HEK293 (cell line): Measurements from ENCODE around the gene SFSWAP.

Experiments
- CTCF ChIA-PET: fragments of 350-600 bp; formaldehyde crosslinking; extraction: SDS; loops from one replicate; lab custom pipeline; 2021; ENCODE audit warnings: antibody characterized with exemption; lab: Yijun Ruan, JAX
- POLR2A ChIA-PET: fragments of 300-600 bp; formaldehyde crosslinking; extraction: SDS; loops from one replicate; lab custom pipeline; 2020; ENCODE audit warnings: antibody characterized with exemption, inconsistent platforms; lab: Yijun Ruan, JAX
- H3K27ac ChIP-seq: fragments of 200-500 bp; sonication (Bioruptor generic); 2 replicates; pipeline ENCODE4 v1.5.1; 2014; ENCODE audit warnings: low read depth, low read length, control low read depth, inconsistent platforms; ENCODE audit errors: extremely low read depth
- H3K36me3 ChIP-seq, 2 experiments: fragments of 200-500 bp in 1 of 2; sonication (Bioruptor generic) in 1 of 2; 1 replicate in 1 of 2; 2 replicates in 1 of 2; pipeline ENCODE4 v1.5.1; 2014 to 2017; ENCODE audit warnings: inconsistent platforms in 2 of 2, low read length in 2 of 2; ENCODE audit not compliant: control insufficient read depth in 2 of 2, insufficient read depth in 1 of 2
- H3K4me1 ChIP-seq: fragments of 200-500 bp; sonication (Bioruptor generic); 2 replicates; pipeline ENCODE4 v1.5.1; 2014; ENCODE audit warnings: mild to moderate bottlenecking, low read length, inconsistent platforms; ENCODE audit not compliant: control insufficient read depth, insufficient read depth
- H3K4me3 ChIP-seq: 2 replicates; pipeline ENCODE4 v1.5.1; 2011; ENCODE audit warnings: low read depth, mild to moderate bottlenecking, control low read depth, low read length, moderate library complexity
- H3K9me3 ChIP-seq: fragments of 200-500 bp; sonication (Bioruptor generic); 2 replicates; pipeline ENCODE4 v1.5.1; 2014; ENCODE audit warnings: low read depth, low read length, inconsistent platforms; ENCODE audit not compliant: control insufficient read depth, insufficient read depth
- BCL11A ChIP-seq: fragments of 450-650 bp; formaldehyde crosslinking; IDR thresholded peaks from 2 replicates; pipeline ENCODE4 v1.5.1; 2016; ENCODE audit warnings: low read depth, missing biosample characterization, missing genetic modification characterization
- KLF10 ChIP-seq: fragments of 450-650 bp; IDR thresholded peaks from 2 replicates; pipeline ENCODE4 v1.5.1; 2018; ENCODE audit warnings: missing biosample characterization, mild to moderate bottlenecking, missing genetic modification characterization
- OVOL3 ChIP-seq: fragments of 450-650 bp; formaldehyde crosslinking; IDR thresholded peaks from 2 replicates; pipeline ENCODE4 v1.5.1; 2016; ENCODE audit warnings: missing biosample characterization, missing genetic modification characterization
- SP2 ChIP-seq: fragments of 450-650 bp; formaldehyde crosslinking; IDR thresholded peaks from 2 replicates; pipeline ENCODE4 v1.5.1; 2016; ENCODE audit warnings: missing biosample characterization, missing genetic modification characterization
- YY2 ChIP-seq: fragments of 450-650 bp; formaldehyde crosslinking; IDR thresholded peaks from 2 replicates; pipeline ENCODE4 v1.5.1; 2016; ENCODE audit warnings: missing biosample characterization, missing genetic modification characterization
- ZEB2 ChIP-seq: fragments of 450-650 bp; formaldehyde crosslinking; IDR thresholded peaks from 2 replicates; pipeline ENCODE4 v1.5.1; 2016; ENCODE audit warnings: missing biosample characterization, missing genetic modification characterization
- ZFP37 ChIP-seq: fragments of 450-650 bp; formaldehyde crosslinking; IDR thresholded peaks from 2 replicates; pipeline ENCODE4 v1.5.1; 2016; ENCODE audit warnings: missing biosample characterization, missing genetic modification characterization
- ZFP41 ChIP-seq: fragments of 450-650 bp; formaldehyde crosslinking; IDR thresholded peaks from 2 replicates; pipeline ENCODE4 v1.5.1; 2016; ENCODE audit warnings: missing biosample characterization, missing genetic modification characterization, borderline replicate concordance
- ZIC2 ChIP-seq: fragments of 450-650 bp; formaldehyde crosslinking; IDR thresholded peaks from 2 replicates; pipeline ENCODE4 v1.5.1; 2016; ENCODE audit warnings: missing biosample characterization, missing genetic modification characterization
- ZNF155 ChIP-seq: fragments of 450-650 bp; formaldehyde crosslinking; IDR thresholded peaks from 2 replicates; pipeline ENCODE4 v1.5.1; 2016; ENCODE audit warnings: missing biosample characterization, missing genetic modification characterization
- ZNF16 ChIP-seq: fragments of 450-650 bp; formaldehyde crosslinking; IDR thresholded peaks from 2 replicates; pipeline ENCODE4 v1.5.1; 2016; ENCODE audit warnings: low read depth, missing biosample characterization, missing genetic modification characterization
- ZNF174 ChIP-seq: fragments of 450-650 bp; formaldehyde crosslinking; IDR thresholded peaks from 2 replicates; pipeline ENCODE4 v1.5.0; 2017; ENCODE audit warnings: missing biosample characterization, mild to moderate bottlenecking, missing genetic modification characterization
- ZNF184 ChIP-seq: fragments of 450-650 bp; IDR thresholded peaks from 2 replicates; pipeline ENCODE4 v1.5.1; 2018; ENCODE audit warnings: missing biosample characterization, mild to moderate bottlenecking, missing genetic modification characterization
- ZNF19 ChIP-seq: fragments of 450-650 bp; formaldehyde crosslinking; IDR thresholded peaks from 2 replicates; pipeline ENCODE4; 2016; ENCODE audit warnings: missing biosample characterization, missing genetic modification characterization, low read depth
- ZNF239 ChIP-seq: fragments of 450-650 bp; formaldehyde crosslinking; IDR thresholded peaks from 2 replicates; pipeline ENCODE4 v1.5.1; 2016; ENCODE audit warnings: missing biosample characterization, missing genetic modification characterization
- ZNF24 ChIP-seq: fragments of 450-650 bp; formaldehyde crosslinking; IDR thresholded peaks from 2 replicates; pipeline ENCODE4 v1.5.1; 2016; ENCODE audit warnings: missing biosample characterization, missing genetic modification characterization
- ZNF248 ChIP-seq: fragments of 450-650 bp; formaldehyde crosslinking; IDR thresholded peaks from 2 replicates; pipeline ENCODE4 v1.5.1; 2017; ENCODE audit warnings: missing biosample characterization, missing genetic modification characterization
- ZNF311 ChIP-seq: fragments of 450-650 bp; formaldehyde crosslinking; IDR thresholded peaks from 2 replicates; pipeline ENCODE4 v1.5.1; 2017; ENCODE audit warnings: missing biosample characterization, missing genetic modification characterization, borderline replicate concordance
- ZNF366 ChIP-seq: fragments of 450-650 bp; formaldehyde crosslinking; conservative IDR thresholded peaks from 2 replicates; pipeline ENCODE4 v1.5.1; 2016; ENCODE audit warnings: missing biosample characterization, missing genetic modification characterization
- ZNF37A ChIP-seq: fragments of 450-650 bp; IDR thresholded peaks from 2 replicates; pipeline ENCODE4 v1.5.1; 2018; ENCODE audit warnings: missing biosample characterization, missing genetic modification characterization
- ZNF394 ChIP-seq: fragments of 450-650 bp; formaldehyde crosslinking; IDR thresholded peaks from 2 replicates; pipeline ENCODE4 v1.5.1; 2016; ENCODE audit warnings: missing biosample characterization, missing genetic modification characterization, mild to moderate bottlenecking, moderate library complexity, borderline replicate concordance
- ZNF501 ChIP-seq: fragments of 450-650 bp; formaldehyde crosslinking; IDR thresholded peaks from 2 replicates; pipeline ENCODE4 v1.5.1; 2016; ENCODE audit warnings: missing biosample characterization, missing genetic modification characterization
- ZNF510 ChIP-seq: fragments of 450-650 bp; formaldehyde crosslinking; IDR thresholded peaks from 2 replicates; pipeline ENCODE4 v1.5.1; 2018; ENCODE audit warnings: mild to moderate bottlenecking, missing genetic modification characterization, missing biosample characterization; ENCODE audit not compliant: insufficient replicate concordance
- ZNF521 ChIP-seq: fragments of 450-650 bp; formaldehyde crosslinking; IDR thresholded peaks from 2 replicates; pipeline ENCODE4 v1.5.1; 2017; ENCODE audit warnings: missing biosample characterization, mild to moderate bottlenecking, missing genetic modification characterization
- ZNF544 ChIP-seq: fragments of 450-650 bp; formaldehyde crosslinking; IDR thresholded peaks from 2 replicates; pipeline ENCODE4 v1.5.0; 2017; ENCODE audit warnings: missing biosample characterization, missing genetic modification characterization
- ZNF548 ChIP-seq: fragments of 450-650 bp; formaldehyde crosslinking; IDR thresholded peaks from 2 replicates; pipeline ENCODE4 v1.5.1; 2016; ENCODE audit warnings: missing biosample characterization, missing genetic modification characterization
- ZNF549 ChIP-seq: fragments of 450-650 bp; IDR thresholded peaks from 2 replicates; pipeline ENCODE4 v1.5.1; 2018; ENCODE audit warnings: missing biosample characterization, missing genetic modification characterization, mild to moderate bottlenecking, inconsistent platforms, moderate library complexity
- ZNF555 ChIP-seq: fragments of 450-650 bp; formaldehyde crosslinking; conservative IDR thresholded peaks from 2 replicates; pipeline ENCODE4 v1.5.1; 2017; ENCODE audit warnings: missing biosample characterization, mild to moderate bottlenecking, missing genetic modification characterization, inconsistent platforms
- ZNF600 ChIP-seq: fragments of 450-650 bp; formaldehyde crosslinking; IDR thresholded peaks from 2 replicates; pipeline ENCODE4 v1.5.1; 2016; ENCODE audit warnings: missing biosample characterization, missing genetic modification characterization
- ZNF626 ChIP-seq: fragments of 450-650 bp; sonication (Bioruptor Pico); formaldehyde crosslinking; IDR thresholded peaks from 2 replicates; pipeline ENCODE4 v1.5.1; 2018; ENCODE audit warnings: missing biosample characterization, missing genetic modification characterization, inconsistent platforms
- ZNF654 ChIP-seq: fragments of 450-650 bp; formaldehyde crosslinking; IDR thresholded peaks from 2 replicates; pipeline ENCODE4 v1.5.1; 2016; ENCODE audit warnings: low read depth, missing biosample characterization, missing genetic modification characterization
- ZNF707 ChIP-seq: fragments of 450-650 bp; formaldehyde crosslinking; IDR thresholded peaks from 2 replicates; pipeline ENCODE4 v1.5.1; 2016; ENCODE audit warnings: missing biosample characterization, missing genetic modification characterization
- ZNF777 ChIP-seq: fragments of 450-650 bp; formaldehyde crosslinking; IDR thresholded peaks from 2 replicates; pipeline ENCODE4 v1.5.1; 2017; ENCODE audit warnings: missing biosample characterization, missing genetic modification characterization, borderline replicate concordance
- ZNF791 ChIP-seq: fragments of 450-650 bp; formaldehyde crosslinking; IDR thresholded peaks from 2 replicates; pipeline ENCODE4 v1.5.1; 2016; ENCODE audit warnings: missing biosample characterization, missing genetic modification characterization
- TF ChIP-seq, protein P1 (sequence below): fragments of 450-650 bp; formaldehyde crosslinking; IDR thresholded peaks from 2 replicates; pipeline ENCODE4 v1.5.1; 2016; ENCODE audit warnings: missing biosample characterization, missing genetic modification characterization, low read depth
- TF ChIP-seq, protein P2 (sequence below): IDR thresholded peaks from 2 replicates; pipeline ENCODE4 v1.6.1; 2011; ENCODE audit warnings: mild to moderate bottlenecking, low read depth, low read length, borderline replicate concordance
- TF ChIP-seq, protein P3 (sequence below): fragments of 450-650 bp; formaldehyde crosslinking; IDR thresholded peaks from 2 replicates; pipeline ENCODE4 v1.5.1; 2017; ENCODE audit warnings: missing biosample characterization, missing genetic modification characterization

The SFSWAP gene

GRCh38 chr12:131830335-131830913 lies 119.5 kb downstream of the SFSWAP start:
- Histone ChIP-seq H3K36me3 (no peaks in the 10 kb centered on the region), H3K4me3 (peak overlapping the region; percentile 31), H3K9me3 (no peaks in the 10 kb centered on the region), H3K4me1 (peaks cover 6% of the 10 kb centered on the region; the same call in 1 of the 2 replicates), H3K27ac (no peak overlapping the region)
- POLR2A ChIA-PET, result interaction anchor here (0.6 to 2.3 kb wide), 2 partner anchors 17 to 100 kb away, joined by 3 to 7 read pairs; no protein-coding TSS in a partner anchor
- CTCF ChIA-PET, result interaction anchor here (0.6 to 1.1 kb wide), 8 partner anchors 10 to 725 kb away, joined by 3 to 7 read pairs (median 3); no protein-coding TSS in a partner anchor
- TF ChIP-seq, protein P1, sequence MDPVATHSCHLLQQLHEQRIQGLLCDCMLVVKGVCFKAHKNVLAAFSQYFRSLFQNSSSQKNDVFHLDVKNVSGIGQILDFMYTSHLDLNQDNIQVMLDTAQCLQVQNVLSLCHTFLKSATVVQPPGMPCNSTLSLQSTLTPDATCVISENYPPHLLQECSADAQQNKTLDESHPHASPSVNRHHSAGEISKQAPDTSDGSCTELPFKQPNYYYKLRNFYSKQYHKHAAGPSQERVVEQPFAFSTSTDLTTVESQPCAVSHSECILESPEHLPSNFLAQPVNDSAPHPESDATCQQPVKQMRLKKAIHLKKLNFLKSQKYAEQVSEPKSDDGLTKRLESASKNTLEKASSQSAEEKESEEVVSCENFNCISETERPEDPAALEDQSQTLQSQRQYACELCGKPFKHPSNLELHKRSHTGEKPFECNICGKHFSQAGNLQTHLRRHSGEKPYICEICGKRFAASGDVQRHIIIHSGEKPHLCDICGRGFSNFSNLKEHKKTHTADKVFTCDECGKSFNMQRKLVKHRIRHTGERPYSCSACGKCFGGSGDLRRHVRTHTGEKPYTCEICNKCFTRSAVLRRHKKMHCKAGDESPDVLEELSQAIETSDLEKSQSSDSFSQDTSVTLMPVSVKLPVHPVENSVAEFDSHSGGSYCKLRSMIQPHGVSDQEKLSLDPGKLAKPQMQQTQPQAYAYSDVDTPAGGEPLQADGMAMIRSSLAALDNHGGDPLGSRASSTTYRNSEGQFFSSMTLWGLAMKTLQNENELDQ (tag by site-specific recombination), result no peak
- TF ChIP-seq ZNF248 (tag by site-specific recombination) (no peak), KLF10 (tag by site-specific recombination) (no peak), ZNF555 (no peak), BCL11A (tag by site-specific recombination) (no peak), ZNF239 (no peak), ZNF707 (no peak), ZNF600 (tag by site-specific recombination) (peak; percentile 57; the same call in 1 of the 2 replicates), ZNF16 (no peak), ZNF155 (tag by site-specific recombination) (no peak), ZNF626 (tag by site-specific recombination) (no peak), ZNF510 (tag by site-specific recombination) (no peak), ZNF791 (tag by site-specific recombination) (no peak), ZNF548 (tag by site-specific recombination) (no peak), ZFP37 (tag by site-specific recombination) (no peak), ZNF654 (tag by site-specific recombination) (peak; percentile 39), ZNF311 (tag by site-specific recombination) (no peak), SP2 (peak; percentile 70), ZNF366 (tag by site-specific recombination) (no peak), ZNF184 (no peak), ZNF394 (tag by site-specific recombination) (no peak), ZEB2 (tag by site-specific recombination) (peak; percentile 30; the same call in 1 of the 2 replicates), ZNF37A (tag by site-specific recombination) (no peak), ZNF549 (tag by site-specific recombination) (no peak), OVOL3 (tag by site-specific recombination) (no peak), ZFP41 (no peak), ZNF174 (no peak), ZNF19 (no peak), ZNF521 (tag by site-specific recombination) (no peak), ZNF777 (tag by site-specific recombination) (peak; percentile 3; the same call in 1 of the 2 replicates), ZNF544 (tag by site-specific recombination) (no peak), ZIC2 (tag by site-specific recombination) (peak; percentile 95), ZNF501 (tag by site-specific recombination) (no peak), YY2 (tag by site-specific recombination) (no peak), ZNF24 (tag by site-specific recombination) (no peak)
- TF ChIP-seq, protein P2, sequence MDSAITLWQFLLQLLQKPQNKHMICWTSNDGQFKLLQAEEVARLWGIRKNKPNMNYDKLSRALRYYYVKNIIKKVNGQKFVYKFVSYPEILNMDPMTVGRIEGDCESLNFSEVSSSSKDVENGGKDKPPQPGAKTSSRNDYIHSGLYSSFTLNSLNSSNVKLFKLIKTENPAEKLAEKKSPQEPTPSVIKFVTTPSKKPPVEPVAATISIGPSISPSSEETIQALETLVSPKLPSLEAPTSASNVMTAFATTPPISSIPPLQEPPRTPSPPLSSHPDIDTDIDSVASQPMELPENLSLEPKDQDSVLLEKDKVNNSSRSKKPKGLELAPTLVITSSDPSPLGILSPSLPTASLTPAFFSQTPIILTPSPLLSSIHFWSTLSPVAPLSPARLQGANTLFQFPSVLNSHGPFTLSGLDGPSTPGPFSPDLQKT, result no peak
- TF ChIP-seq, protein P3, sequence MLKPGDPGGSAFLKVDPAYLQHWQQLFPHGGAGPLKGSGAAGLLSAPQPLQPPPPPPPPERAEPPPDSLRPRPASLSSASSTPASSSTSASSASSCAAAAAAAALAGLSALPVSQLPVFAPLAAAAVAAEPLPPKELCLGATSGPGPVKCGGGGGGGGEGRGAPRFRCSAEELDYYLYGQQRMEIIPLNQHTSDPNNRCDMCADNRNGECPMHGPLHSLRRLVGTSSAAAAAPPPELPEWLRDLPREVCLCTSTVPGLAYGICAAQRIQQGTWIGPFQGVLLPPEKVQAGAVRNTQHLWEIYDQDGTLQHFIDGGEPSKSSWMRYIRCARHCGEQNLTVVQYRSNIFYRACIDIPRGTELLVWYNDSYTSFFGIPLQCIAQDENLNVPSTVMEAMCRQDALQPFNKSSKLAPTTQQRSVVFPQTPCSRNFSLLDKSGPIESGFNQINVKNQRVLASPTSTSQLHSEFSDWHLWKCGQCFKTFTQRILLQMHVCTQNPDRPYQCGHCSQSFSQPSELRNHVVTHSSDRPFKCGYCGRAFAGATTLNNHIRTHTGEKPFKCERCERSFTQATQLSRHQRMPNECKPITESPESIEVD (tag by site-specific recombination), result no peak
